HG03108 (cell line): ENCODE results near the gene TSPEAR.
"Not testable (repeated sequence)": the region's sequence is repeated elsewhere in the genome, so short reads cannot be mapped to it uniquely, and the experiment has no call there.

Experiments
- ATAC-seq: cut with Tn5 transposase; IDR thresholded peaks from one replicate; pipeline ENCODE4 v1.9.1; 2021; ENCODE audit warnings: moderate library complexity; ENCODE audit not compliant: unreplicated experiment

TSPEAR gene

GRCh38 chr21:44555200-44555875 is 156.0 kb downstream of the TSPEAR start:
- no peak for ATAC-seq

DNA sequence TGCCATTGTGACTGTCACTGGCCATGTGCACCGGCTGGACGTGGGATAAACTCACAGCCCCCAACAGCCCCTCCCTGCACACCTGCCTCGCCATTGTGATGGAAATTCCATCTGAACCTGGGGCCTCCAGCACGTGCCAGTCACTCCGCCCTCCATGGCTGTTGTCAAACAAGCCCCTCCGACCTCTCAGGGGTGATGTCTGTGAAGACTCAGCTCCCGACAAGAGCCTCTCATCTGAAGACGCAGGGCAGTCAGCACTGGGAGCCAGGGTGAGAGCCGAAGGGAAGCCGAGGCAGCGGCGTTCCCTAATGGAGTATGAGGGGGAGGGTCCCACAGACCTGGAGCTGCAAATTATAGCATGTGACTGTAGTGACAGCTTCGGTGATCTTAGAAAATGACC is 158.7 kb downstream of the TSPEAR start:
- ATAC-seq: no peak

GRCh38 chr21:44552136-44552535 is 159.2 kb downstream of the TSPEAR start:
- no peak for ATAC-seq

DNA sequence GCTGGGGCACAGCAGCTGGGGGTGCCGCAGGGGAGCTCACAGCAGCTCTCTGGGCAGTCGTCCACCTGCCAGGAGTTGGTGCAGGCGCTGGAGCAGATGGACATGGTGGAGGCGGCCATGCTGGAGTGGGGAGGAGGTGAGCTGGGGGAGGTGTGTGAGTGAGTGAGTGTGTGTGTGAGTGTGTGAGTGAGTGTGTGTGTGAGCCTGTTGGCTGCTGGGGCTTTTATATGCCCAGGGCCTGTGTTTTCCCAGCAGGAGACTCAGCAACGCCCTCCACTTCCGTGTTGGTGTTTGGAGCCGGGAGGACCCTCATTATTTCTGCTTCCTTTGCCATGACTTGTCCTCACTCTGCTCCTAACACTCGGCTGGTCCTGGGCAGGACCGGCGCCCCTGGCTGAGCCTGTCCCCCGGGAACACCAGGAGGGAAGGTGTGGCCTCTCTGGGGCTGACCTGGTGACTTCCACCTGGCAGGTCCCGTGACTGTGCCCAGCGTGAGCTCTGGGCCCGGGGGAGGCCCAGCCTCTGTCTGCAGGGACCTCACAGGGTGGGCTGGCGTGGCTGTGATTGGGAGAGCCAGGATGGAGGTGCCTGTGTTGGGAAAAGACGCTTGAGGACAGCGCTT is 159.9 kb downstream of the TSPEAR start, which contains the start of gene KRTAP10-2:
Gene KRTAP10-2, minus strand, starts transcription at position 166 of the 622 bp plus-strand sequence. Its CDS starts 47 bp downstream, at position 119.
- no peak for ATAC-seq

GRCh38 chr21:44550807-44551206 is 160.6 kb downstream of the TSPEAR start:
- no peak for ATAC-seq

- not testable (repeated sequence) for ATAC-seq
These were observed 161.1 kb downstream of the TSPEAR start for GRCh38 chr21:44550285-44550684.

- ATAC-seq: no peak
These were observed 161.7 kb downstream of the TSPEAR start for GRCh38 chr21:44549525-44550211.

DNA sequence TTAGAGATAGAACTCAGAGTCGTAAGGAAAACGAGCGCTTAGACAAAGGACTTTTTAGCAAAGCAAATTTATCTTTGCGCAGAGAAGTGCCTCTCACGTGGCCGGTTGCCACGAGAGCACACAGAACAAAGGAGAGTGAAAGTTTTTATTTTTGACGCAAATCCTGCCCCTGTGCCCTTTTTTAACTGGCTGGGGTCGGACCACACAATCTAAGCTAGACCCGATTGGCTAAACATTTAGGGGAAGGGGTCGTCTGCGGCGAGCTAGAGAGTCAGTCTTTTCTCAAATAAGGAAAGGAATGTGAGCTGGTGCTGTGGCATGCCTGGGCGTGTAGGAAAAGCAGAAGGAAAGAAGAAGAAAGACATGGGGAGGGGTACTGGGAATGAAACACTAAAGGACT is 162.4 kb downstream of the TSPEAR start:
- ATAC-seq: no peak

DNA sequence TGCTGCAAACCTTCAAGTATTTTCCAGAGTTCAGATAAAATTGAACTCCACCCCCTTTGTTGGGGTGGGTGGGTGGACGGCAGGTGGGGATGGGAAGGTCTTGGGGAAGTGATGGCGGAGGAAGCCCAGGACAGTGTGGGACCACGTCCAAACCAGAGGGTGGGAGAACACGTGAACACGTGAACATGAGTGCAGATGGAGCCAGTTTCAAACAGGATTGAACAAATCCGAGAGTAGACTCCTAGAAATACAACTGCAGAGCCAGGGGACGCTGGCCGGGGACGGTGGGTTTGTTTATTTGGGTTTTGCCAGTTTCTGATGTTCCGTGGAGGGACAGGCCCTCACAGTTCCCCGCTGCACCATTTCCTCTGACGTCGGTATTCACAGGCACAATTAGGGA is 163.0 kb downstream of the TSPEAR start:
- ATAC-seq: no peak

DNA sequence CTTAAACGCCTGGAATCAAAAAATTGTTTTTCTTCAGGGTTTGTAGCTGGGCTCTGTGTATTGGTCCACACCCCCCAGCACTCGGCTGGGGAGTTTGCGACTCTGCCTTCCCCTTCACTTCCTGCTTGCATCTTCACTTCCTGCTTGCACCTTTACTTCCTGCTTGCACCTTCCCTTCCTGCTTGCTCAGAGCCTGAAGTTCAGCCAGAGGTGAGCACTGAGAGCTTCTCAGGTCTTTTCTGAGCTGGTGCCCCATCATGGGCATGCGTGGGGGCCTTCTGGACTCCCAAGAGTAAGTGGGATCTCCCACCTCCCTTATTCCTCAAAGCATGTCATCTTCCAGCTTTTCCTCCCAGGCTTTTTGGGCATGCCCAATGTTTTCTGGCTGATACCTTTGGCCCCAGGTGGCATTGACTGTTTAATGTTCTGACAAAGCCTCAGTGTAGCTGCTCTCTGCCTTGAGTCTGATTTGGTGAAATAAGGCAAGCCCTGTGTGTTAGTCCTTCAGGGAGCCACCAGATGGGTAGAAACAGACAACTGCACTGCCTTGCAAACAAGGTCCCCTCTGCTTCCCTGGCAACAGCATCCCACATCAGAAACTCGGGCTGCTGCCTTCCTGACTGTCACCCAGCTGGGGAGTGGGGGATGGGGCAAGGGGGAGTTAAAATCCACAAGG is 163.6 kb downstream of the TSPEAR start:
- no peak for ATAC-seq

DNA sequence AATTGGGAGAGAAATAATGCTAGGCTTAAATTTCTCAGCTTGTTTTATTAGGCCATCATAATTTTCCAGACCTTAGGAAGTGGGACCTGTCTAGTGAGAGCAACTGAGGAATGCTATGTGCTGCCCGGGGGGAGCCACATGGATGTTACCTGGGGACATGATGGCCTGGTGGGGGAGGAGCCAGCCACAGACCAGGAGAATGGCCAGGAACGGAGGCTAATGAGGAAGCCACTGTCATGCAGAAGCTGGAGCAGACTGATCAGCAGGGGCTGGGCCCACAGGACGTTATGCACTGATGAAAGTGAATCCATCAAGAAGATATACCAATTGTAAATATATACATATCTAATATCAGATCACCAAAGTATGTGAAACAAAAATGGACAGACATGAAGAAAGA is 166.8 kb downstream of the TSPEAR start:
- no peak for ATAC-seq

DNA sequence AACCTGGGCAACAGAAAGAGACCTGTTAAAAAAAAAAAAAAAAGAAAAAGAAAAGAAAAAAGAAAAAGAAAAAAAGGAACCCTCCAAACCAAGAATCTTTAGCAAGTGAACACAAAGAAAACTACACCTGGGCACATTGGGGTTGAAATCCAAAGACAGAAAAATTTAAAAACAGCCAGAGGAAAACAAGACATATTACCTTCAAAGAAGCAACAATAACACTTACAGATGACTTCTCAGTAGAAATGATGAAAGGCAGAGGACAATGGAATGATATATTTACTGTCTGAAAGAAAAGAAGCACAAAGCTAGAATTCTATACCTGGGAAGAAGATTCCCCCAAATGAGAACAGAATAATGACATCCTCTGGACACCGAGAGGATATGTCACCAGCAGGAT is 168.7 kb downstream of the TSPEAR start:
- ATAC-seq: no peak

DNA sequence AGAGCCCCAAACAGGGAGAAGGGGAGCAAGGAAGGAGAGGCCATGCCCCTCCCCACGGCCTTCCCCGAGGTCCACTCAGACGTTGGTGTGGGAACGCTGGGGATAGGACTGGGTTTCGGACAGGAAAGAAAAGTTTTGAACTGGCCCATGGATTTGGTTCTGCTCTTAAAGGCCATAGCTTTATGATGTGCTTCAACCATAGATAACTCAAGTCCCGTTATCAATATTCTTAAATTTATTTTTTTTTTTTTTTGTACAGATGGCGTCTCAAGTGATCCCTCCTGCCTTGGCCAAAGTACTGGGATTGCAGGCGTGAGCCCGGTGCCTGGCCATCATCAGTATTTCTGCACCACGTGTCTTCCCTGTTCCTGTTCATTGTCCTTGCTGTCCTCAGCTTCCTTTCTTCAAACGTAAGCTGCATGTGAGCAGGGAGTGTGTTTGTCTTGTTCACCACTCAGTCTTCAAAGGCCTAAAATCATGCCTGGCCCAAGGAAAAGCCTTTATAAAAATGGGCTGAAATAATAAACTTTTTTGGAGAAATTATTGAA is 170.6 kb downstream of the TSPEAR start:
- no peak for ATAC-seq

DNA sequence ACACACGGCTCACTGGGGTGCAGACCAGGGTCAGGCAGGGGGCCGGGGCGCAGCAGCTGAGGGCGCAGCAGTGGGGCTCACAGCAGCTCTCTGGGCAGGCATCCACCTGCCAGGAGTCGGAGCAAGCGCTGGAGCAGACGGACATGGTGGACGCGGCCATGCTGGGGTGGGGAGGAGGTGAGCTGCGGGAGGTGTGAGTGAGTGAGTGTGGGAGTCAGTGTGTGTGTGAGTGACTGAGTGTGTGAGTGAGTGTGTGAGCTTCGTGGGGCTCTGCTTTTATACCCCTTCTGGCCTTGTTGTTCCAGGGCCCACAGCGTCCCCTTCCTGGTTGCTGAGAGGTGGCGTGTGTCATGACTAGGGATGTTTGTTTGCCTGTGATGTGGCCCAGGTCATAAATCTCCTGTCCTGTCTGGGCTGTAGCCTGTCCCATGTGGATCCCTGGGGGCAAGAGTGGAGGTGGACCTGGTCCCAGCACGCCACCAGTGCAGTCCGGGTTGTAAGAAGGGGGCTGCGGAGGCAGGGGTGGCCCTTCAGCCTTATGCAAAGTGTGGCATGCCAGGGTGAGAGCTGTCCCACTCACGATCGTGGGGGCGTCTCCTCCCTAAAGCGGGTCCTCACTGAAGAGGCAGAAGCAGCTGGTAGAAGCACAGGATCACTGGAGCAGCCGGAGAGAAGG is 171.2 kb downstream of the TSPEAR start, which contains the start of gene KRTAP10-1:
Gene KRTAP10-1, minus strand, starts transcription at position 205 of the 676 bp plus-strand sequence. Its CDS starts 45 bp downstream, at position 160.
- no peak for ATAC-seq

GRCh38 chr21:44539046-44539445 is 172.3 kb downstream of the TSPEAR start:
- no peak for ATAC-seq

GRCh38 chr21:44537930-44538911 is 173.2 kb downstream of the TSPEAR start:
- ATAC-seq: no peak

DNA sequence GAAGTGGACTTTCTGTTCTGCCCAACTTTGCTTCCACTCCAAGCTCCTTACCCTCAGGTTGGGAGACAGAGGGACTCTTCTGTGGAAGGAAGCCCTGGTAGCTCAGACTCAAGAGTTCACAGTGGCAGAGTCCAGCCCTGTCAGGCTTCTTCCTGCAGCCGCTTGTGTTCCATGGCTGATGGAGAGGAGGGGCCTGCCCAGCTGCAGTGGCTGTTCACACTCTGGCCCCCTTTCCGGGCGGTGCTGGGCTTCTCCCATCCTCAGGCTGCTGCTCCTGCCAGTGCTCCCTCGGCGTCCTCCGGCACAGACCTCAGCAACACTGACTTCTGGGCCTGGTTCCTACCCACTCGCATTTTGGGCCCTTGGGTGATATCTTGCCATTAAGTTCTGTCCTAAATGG is 175.4 kb downstream of the TSPEAR start:
- ATAC-seq: no peak

GRCh38 chr21:44534688-44535087 is 176.7 kb downstream of the TSPEAR start:
- ATAC-seq: no peak

DNA sequence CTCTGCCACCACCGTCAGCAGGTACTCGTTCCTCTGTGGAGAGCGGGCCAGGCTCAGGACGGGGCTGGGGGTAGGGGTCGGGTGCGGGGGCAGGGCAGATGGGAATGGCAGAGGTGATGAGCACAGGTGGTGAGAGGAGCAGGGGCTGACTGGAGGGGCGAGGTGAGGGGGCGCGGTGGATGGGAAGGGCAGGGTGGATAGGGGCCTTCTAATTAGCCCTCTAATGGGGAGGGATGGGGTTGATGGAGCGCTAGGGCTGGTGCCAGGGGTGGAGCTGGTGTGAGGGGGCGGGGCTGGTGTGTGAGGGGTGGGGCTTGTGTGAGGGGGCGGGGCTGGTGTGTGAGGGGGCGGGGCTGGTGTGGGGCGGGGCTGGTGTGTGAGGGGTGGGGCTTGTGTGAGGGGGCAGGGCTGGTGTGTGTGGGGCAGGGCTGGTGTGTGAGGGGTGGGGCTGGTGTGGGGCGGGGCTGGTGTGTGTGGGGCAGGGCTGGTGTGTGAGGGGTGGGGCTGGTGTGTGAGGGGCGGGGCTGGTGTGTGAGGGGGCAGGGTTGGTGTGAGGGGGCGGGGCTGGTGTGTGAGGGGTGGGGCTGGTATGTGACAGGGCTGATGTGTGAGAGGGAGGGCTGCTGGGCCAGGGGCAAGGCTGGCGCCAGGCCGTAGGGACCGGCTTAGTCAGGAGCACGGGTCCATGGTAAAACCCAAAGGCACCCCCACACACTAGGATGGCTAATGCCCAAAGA is 177.3 kb downstream of the TSPEAR start:
- ATAC-seq: no peak
